ENCODE data around the gene E2F3.
A peak's percentile ranks its signal among the peaks of the same experiment; 100 is the strongest.

The E2F3 gene

GRCh38 chr6:20534295-20535262, 132.9 kb downstream of the E2F3 start, which contains the start of gene CDKAL1 (continued):
- TF ChIP-seq ZNF280C (tag by site-specific recombination; IDR thresholded peaks at IDR 0.05) (no peak), ZNF521 (tag by site-specific recombination; IDR thresholded peaks at IDR 0.05) (no peak), ZNF639 (tag by site-specific recombination; IDR thresholded peaks at IDR 0.05) (peak; percentile 57; the same call in 1 of the 2 replicates), ZNF155 (tag by site-specific recombination; IDR thresholded peaks at IDR 0.05) (no peak), ZNF560 (tag by site-specific recombination; IDR thresholded peaks at IDR 0.05; ENCODE audit: borderline replicate concordance) (no peak), ZNF571 (tag by site-specific recombination; IDR thresholded peaks at IDR 0.05) (no peak), MZF1 (tag by site-specific recombination; IDR thresholded peaks at IDR 0.05; ENCODE audit: borderline replicate concordance) (peak; percentile 100), ZSCAN4 (tag by site-specific recombination; IDR thresholded peaks at IDR 0.05) (no peak), YY2 (tag by site-specific recombination; IDR thresholded peaks at IDR 0.05) (peak; percentile 79), ZBTB17 (tag by site-specific recombination; IDR thresholded peaks at IDR 0.05) (peak; percentile 57)
- TF ChIP-seq, protein P1, sequence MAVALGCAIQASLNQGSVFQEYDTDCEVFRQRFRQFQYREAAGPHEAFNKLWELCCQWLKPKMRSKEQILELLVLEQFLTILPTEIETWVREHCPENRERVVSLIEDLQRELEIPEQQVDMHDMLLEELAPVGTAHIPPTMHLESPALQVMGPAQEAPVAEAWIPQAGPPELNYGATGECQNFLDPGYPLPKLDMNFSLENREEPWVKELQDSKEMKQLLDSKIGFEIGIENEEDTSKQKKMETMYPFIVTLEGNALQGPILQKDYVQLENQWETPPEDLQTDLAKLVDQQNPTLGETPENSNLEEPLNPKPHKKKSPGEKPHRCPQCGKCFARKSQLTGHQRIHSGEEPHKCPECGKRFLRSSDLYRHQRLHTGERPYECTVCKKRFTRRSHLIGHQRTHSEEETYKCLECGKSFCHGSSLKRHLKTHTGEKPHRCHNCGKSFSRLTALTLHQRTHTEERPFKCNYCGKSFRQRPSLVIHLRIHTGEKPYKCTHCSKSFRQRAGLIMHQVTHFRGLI (tag by site-specific recombination; IDR thresholded peaks at IDR 0.05): no peak
- TF ChIP-seq, protein P2, sequence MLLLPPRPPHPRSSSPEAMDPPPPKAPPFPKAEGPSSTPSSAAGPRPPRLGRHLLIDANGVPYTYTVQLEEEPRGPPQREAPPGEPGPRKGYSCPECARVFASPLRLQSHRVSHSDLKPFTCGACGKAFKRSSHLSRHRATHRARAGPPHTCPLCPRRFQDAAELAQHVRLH (tag by site-specific recombination; IDR thresholded peaks at IDR 0.05): no peak

- TF ChIP-seq ZSCAN30 (tag by site-specific recombination; IDR thresholded peaks at IDR 0.05): no peak
- TF ChIP-seq ZNF223 (tag by site-specific recombination; IDR thresholded peaks at IDR 0.05): no peak
- no peak for TF ChIP-seq ZNF433 (tag by site-specific recombination; IDR thresholded peaks at IDR 0.05; ENCODE audit: low read depth)
- no peak for TF ChIP-seq SETDB1 (IDR thresholded peaks at IDR 0.05; ENCODE audit: insufficient read length, low read length)
- TF ChIP-seq SALL2 (tag by site-specific recombination; IDR thresholded peaks at IDR 0.05; ENCODE audit: borderline replicate concordance): no peak
- no peak for TF ChIP-seq SCRT2 (tag by site-specific recombination; IDR thresholded peaks at IDR 0.05)
- TF ChIP-seq ZNF404 (tag by site-specific recombination; IDR thresholded peaks at IDR 0.05): no peak
- POLR2A ChIA-PET: interaction anchor here (0.6 kb wide), 1 partner anchor 136 kb away, joined by 3 read pairs; no protein-coding TSS in a partner anchor
- CTCF ChIA-PET: interaction anchor here (0.6 to 1.9 kb wide), 4 partner anchors 8 to 624 kb away, joined by 3 to 8 read pairs (median 4); no protein-coding TSS in a partner anchor
These were observed 136.5 kb downstream of the E2F3 start for GRCh38 chr6:20538131-20538662.

More at GRCh38 chr6:20538131-20538662, 136.5 kb downstream of the E2F3 start:
- H3K36me3 ChIP-seq (ENCODE audit: control insufficient read depth in 2 of 2, insufficient read depth in 1 of 2, low read length in 2 of 2): peaks cover 7 to 12% of the 10 kb centered on the region in 2 experiments; a peak in 2 of 3 replicates
- no peaks in the 10 kb centered on the region for H3K9me3 ChIP-seq (ENCODE audit: control insufficient read depth, insufficient read depth, low read depth, low read length)
- H3K27ac ChIP-seq (ENCODE audit: extremely low read depth, low read depth, low read length): no peak overlapping the region
- no peak overlapping the region for H3K4me3 ChIP-seq (ENCODE audit: low read depth, low read length)
- peaks cover 8% of the 10 kb centered on the region for H3K4me1 ChIP-seq (ENCODE audit: control insufficient read depth, insufficient read depth, low read length)
